GM21515 (cell line): ENCODE measurements around the gene CPA4.

Experiments
- ATAC-seq: cut with Tn5 transposase; IDR thresholded peaks from one replicate; pipeline ENCODE4 v1.9.1; 2021; ENCODE audit not compliant: unreplicated experiment

Gene CPA4

DNA sequence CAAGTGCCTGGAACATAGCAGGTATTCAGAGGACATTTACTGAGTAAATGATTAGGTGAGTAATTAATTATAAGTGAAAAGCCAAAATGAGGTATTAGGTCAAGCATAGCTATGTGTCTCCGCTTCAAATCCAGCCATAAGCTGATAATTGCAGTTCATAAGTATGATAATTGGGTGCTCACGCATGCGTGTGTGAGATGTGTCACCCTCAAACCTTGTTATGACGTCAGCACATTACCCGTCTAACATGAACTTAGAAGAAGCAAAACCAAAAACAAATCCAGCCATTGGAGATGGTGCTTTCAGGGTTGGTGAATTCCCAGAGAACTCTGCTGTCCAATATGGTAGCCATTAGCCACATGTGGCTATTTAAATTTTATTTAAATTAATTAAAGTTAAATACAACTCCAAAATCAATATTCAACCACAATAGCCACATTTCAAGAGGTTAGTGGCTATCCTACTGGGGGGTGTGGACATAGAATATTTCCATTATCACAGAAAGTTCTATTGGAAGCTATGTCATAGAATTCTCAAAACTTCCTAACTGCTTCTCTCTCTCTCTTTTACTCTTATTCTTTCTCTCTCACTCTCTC, 51.4 kb downstream of the CPA4 start, which contains the start of gene CPA5:
TSS of gene CPA5 (plus strand) at position 546 of the 596 bp plus-strand sequence. CDS start 1,670 bp downstream, outside the sequence.
- ATAC-seq, result no peak

DNA sequence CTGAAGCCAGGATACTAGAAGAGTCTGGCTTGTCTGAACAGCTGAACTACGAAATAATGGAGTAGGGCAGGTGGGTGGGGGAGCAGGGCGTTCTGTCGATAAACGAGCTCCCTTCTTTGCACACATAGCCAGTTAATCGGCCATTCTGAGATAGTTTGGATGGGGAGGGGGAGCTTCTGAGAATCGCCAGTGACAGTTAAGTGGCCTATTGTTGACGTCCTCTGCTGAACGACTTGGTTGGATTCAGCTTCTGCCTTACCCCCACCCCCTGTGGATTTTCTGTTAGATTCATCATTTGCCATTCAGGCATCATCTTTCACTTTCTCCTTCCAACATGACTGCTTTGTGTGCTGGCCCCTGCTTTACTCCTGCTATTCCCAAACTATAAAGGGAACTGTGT, 52.2 kb downstream of the CPA4 start:
- ATAC-seq, result no peak

DNA sequence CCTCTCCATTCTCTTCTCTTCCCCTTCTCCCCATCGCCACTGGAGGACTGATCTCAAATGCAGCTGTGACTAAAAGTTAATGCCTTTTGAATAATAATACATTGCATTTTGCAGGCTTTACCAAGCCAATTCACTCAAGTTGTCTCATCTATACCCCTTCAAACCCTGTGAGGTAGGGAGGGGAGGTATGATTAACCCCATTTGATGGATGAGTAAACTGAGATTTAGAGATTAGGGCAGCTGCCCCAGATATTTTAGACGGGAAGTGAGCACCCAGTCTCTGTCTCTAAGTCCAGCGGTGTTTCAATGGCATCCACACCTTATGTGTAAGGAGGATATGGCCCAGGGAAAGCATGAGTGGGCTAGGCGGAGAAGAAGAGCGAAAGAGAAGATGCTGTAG, 52.8 kb downstream of the CPA4 start:
- ATAC-seq, result no peak

DNA sequence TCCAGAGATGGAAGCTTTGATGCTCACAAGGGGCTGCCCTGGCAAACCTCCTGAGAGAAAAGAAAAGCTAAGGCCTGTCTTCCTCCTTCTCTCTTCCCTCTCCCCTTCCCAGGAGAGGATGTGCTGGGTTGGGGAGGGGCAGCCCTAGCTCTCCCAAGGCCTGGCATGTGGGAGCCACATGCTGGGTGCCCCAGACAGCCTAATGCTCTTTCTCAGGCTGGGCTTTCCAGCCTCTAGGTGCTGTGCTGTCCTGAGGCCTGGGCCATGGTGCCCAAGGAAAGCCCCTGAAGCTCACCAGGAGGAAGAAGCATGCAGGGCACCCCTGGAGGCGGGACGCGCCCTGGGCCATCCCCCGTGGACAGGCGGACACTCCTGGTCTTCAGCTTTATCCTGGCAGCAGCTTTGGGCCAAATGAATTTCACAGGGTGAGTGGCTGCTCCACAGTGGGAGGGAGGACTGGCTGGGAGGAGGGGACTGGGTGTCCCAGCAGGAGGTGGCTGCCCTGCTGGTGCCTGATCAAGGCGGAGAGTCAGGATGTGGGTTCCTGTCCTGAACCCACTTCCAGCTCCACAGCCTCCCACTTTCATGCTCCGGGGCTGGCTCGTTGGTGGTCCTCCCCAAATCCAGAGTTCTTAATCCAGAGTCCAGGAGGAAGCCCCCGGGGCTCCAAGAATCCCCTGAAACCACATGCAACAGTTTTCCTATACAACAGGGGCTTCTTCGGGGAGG, 53.4 kb downstream of the CPA4 start:
- ATAC-seq, result no peak

DNA sequence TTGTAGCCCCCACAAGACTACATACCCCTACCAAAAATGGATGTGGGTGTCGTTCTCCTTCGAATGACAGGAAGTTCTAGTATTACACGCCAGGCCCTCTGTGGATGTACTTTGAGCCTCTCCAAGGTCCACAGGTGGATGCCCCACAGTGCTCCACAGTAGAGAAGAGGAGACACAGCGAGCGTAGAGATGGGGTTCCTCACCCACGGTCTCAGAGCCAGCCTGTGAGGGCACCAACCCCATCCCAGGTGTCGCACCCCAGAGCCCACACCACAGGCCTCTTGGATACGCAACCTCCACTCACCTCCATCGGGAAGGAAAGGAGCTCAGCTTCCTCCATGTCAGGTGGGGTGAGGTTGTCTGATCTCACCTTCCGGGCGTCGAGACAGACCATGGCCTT, 54.0 kb downstream of the CPA4 start:
- ATAC-seq, result no peak

DNA sequence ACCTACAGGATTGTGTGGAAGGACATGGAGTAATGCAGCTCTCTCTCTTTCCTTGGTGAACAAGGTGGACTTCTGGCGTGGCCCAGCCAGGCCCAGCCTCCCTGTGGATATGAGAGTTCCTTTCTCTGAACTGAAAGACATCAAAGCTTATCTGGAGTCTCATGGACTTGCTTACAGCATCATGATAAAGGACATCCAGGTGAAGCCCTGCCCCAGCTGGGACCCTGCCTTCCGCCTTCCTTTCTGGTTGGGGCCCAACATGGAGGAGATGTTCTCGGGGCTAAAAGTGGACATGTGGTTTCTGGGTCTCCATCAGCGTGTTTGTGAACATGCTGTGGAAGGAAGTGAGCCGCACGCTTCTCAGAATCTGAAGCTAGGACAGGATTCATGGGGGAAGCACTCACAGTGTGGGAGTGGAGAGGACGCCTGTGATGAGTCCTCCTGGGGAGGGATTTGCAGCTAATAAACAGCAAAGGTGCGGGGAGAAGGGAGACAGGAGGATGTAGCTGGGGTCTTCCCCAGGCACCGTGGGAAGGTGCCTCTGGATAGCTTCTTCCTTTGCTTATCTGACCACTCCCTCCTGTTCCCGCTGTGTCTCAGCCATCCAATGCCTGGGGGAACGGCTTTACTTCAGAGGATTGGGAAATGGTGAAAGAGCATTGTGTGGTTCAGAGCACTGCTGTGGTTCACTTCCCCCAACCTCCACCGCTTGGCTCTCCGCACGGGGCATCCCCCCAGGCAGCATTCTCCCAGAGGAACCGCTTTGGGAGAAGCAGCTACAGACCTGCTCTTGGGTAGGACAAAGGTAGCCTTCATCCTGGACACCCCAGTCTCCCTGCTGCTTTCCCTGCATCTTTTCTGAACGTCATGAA, 57.2 kb downstream of the CPA4 start:
- ATAC-seq, result no peak

DNA sequence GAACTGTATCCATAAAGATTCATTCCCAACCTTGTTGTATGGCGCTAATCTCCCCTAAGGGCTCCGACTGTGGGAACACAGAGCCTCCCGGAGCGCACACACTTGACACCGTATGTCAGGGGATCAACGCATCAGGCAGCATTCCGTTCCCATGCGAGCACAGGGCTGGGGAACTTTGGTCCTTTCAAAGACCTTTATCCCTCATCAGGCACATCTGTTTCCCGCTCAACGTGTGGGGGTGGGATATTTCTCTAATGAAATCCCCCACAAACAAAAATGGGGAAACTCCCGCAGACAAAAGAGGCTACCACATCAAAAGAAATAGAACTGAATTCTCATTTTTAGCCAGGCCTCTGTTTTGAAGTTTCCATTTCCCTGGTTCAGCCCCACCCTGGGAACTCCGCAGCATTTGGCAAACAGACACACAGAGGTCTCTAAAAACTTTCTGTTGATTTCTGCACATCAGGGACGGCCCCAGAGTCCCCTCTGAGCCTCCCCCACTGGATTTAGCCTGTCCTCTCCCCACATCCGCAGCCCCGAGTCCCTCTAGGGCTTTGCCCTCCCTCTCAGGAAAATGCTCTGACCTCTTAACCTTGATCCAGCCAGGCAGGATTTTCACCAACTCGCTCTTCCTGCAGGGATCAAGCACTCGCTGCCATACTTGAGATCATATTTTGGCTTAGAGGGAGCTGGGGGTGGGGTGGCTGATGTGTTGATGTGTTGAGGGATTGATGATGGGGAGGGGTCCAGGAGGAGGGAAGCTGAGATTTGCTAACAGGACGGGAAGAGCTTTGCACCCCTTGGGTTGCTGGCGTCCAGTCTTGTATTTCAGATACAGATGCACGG, 58.2 kb downstream of the CPA4 start:
- no peak for ATAC-seq

DNA sequence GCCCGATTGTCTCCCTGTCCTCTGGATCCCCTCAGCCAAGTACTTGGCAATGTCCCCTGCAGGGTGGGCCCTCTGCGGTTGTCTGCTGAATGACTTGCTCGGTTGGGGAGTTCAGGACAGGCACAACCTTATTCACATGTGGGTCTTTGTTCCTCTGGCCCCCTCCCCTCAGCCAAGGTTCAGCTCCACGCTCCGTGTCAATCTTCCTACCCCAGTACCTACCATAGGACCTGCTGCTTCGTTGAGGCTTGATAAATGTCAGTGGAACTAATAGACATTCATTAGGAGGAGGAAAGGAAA, 58.8 kb downstream of the CPA4 start:
- no peak for ATAC-seq

DNA sequence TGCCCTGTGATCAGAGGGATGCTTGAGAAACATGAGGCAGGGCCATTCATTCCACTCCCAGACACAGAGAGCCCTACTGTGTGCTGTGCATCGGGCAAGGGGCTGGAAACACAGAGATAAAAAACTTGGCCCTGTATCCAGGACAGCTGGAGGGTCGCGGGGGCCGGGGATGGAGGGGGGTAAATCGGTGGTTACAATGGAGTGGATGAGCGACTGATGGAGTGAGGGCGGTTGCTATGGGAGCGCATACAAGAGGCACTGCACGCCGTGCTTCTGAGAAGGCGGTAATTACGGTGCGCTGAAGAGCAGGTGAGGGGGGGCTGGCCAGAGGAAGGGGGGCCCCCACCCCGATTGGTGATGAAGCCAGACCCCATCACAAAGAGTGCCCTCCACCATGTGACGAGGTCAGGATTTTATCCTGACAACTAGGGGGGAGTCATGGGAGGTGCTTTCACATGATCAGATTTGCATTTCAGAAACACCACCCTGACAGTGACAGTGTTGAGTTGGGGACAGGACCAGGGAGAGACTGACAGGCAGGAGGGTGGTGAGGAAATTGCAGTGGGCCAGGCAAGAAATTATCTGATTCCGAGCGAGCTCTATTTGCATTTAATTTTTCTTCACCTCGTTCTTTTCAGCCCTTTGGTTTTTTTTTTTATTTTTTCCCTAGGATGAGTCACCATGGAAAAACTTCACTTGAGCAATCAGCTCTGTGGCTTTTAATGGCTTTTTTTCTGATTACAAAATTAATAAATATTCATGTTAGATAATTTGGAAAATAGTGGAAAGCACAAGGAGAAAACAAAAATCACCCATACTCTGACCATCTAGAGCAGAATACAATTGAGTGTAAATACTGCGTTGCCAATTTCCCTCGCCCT, 59.5 kb downstream of the CPA4 start:
- ATAC-seq, result no peak

DNA sequence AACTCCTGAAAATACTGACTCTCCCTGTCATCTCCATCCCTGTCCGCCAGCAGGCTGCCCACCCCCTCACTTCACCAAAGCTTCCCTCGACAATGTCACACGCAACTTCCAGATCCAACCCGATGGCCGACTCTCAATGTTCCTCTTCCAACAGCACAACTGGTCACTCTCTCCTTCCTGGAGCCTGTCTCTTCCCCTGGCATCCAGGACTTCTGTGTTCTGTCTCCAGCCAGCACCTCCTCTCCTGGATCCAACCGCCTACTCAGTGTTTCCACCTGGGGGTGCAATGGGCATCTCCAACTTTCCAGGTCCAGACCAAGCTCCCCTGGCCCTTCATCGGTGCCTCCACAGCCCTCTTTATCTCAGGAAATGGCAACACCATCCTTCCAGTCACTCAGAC, 60.2 kb downstream of the CPA4 start:
- ATAC-seq, result no peak

DNA sequence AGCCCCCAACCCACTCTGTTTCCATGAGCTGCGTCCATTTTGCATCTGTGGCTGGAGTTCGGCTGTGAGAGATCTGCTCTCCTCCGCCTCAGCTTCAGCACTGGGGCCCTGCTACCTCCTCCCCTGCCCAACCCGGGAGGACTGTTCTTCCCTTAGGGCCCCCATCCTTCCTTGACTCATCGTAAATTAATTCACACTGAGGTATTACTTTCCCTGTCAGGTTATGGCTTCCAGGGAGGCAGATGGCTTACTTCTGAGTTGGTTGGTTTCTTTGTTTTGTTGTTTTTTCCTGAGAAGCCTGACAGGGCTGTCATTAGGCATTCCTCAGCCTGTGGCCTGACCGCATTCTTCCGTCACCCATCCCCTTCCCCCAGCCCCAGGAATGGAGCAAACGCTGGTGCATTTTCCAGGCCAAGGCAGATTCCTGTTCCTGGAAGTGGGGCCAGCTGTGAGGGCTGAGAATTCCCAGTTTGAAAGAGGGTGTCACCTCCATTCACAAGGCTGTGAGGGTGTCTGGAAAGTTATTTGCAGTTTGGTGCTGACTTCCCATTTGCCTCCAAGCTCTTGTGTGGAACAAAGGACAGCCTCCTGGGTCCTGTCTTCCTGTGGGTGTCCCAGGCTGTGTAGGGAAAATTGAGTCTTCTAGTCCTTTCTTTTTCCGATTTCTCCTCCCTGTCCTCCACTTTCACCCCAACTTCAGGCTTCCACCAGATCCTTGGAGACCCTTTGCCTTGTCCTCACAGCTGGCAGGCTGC, 63.3 kb downstream of the CPA4 start:
- ATAC-seq, result no peak

DNA sequence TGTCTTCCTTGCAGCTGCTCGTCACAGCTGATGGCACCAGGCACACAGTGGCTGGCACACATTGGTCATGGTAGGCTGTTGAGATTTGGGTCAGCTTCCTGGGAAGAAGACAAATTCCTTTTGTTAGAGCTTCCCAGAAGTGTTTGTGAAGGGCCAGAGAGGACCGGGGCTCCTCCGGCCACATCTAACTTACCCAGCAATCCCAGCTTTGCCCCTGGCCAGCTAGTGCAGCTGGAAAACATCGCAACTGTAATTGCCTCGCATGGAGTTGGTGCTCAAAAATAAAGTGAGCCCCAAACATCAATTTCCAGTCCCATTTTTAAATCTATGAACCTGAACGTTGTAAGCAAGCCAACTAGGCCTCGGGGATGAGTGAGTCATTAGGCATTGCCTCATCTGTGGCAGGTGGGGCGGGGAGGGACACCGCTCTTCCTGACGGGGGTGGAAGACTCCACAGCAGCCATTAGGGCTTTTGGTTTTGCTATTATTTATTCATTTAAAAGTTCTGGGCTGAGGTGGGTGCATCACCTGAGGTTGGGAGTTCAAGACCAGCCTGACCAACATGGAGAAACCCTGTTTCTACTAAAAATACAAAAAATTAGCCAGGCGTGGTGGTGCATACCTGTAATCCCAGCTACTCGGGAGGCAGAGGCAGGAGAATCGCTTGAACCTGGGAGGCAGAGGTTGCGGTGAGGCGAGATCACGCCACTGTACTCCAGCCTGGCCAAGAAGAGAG, 64.1 kb downstream of the CPA4 start:
- no peak for ATAC-seq

DNA sequence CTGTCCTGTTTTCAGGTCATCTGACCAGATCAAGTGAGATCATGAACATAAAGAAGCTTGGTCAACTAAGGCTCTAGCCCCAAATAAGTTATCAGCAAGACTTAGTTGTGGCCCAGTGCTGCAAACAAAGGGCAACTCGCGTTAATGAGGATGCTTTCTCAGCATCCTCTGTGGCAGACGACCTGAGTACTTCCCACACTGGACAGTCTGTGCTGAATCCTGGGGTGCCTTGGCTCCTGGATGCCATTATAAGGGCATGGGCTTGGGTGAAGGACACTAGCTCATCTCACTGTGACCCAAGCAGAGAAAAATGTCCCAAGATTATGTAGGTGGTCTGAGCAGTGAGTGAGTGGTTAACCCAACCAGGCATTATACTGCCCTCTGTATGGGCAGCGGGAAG, 65.5 kb downstream of the CPA4 start:
- no peak for ATAC-seq

DNA sequence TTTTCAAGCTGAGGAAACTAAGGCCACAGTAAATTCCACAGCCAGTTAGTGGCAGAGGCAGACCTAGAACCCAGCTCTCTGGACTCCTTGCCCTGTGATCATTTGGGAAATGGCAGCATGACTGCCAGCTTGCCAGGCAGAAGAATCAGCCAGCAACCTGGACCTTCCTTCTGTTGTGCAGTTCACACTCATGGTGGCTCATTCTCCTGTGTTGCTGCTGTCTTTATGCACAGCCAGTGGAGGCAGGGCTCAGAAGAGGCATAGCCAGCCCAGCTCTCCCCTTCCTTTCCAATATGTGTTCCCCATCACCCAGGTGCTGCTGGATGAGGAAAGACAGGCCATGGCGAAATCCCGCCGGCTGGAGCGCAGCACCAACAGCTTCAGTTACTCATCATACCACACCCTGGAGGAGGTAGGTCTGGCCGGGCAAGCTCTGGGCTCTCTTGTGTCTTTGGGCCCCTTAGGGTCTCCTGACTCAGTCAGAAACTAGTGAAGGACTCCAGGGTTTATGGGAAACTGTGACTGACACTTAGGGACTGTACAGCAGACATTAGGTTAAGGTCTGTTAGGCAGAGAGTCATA, 66.4 kb downstream of the CPA4 start:
- no peak for ATAC-seq

DNA sequence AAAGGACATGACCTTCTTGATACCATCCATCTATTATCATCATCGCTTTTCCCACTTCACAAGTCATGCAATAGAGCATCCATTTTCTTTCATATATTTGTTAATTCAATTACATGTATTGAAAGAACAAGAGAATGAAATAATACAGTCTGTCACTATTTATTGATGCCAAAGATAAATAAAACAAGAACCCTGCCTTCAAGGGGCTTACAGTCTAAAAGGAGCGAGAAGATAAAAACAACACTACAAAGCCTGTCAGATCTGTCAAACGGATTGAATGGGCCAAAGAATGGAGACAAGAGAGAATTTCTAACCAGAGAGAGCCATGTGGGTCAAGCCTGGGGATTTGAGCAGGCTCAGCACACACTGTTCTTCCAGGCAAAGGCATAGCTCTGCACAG, 67.6 kb downstream of the CPA4 start:
- ATAC-seq, result no peak

DNA sequence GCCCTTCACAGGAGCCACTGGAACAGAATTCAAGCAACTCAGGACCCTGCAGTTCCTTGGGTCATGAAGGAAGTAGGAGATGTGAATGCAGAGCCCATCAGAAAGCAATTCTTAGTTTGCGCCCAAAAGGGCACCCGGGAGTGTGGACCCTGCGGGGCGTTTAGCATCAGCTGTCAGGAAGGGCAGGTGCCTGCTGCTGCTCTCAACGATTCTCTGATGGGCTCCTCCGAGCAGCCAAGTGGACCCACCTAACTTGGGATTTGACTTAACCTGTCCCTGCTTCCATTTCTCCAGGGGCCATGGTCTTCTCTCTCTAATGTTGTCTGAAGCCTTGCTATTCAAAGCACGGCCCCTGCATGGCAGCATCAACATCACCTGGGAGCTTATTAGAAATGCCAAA, 68.7 kb downstream of the CPA4 start:
- ATAC-seq, result no peak

DNA sequence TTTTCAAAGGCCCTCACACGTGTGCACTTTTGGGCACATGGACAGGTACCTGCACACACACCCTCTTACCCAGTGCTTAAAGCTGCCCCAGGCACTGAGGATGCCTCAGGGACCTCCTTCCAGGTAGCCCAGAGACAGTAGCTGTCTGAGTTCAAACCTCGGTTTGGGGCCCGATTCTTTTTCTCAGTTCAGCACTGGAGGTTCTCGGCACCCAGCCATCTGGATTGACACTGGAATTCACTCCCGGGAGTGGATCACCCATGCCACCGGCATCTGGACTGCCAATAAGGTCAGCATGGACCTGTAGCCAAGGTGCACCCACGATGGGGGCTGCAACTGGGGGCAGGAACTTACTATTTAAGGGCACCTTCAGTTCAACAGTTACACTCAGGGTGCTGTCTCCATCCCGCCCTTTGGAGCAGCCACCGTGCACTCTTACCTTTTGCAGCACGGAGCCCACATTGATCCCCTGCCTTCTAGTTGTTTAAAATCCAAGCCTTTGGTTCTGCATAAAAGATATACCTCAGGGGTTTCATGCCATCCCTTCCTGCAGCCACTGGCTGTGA, 69.4 kb downstream of the CPA4 start:
- no peak for ATAC-seq
